Right ventricle myocardium inferior (tissue), 1 donor: Measurements from ENCODE around the gene DNASE1. TPM values are rescaled to one million over a fixed set of nuclear protein-coding genes. Genes with fewer than 3 reads are reported as not detected.

Source experiments
- ATAC-seq: fragments of 200-7000 bp; cut with Tn5 transposase; one replicate; pipeline ENCODE4 v1.9.1; 2020; ENCODE audit warnings: mild to moderate bottlenecking, moderate library complexity
- DNase-seq: peaks from one replicate; pipeline ENCODE4 v3.0.0; 2021; ENCODE audit errors: missing footprints
- intact Hi-C: fragments of 100-400 bp; cut with DNase I; formaldehyde crosslinking; loops from one replicate; pipeline ENCODE4 v1.11.0; 2022
- total RNA-seq: library from RNA; stranded (reverse); fragmentation: NEBNext Ultra II Directional; extraction: Animal tissue kit (Norgen Biotek cat#: 25700); gene quantifications from one replicate; pipeline ENCODE4 v1.2.1, GENCODE V29; 2021
- donor health status: DM: no; HTN: yes; CAD: no; lungs with severe emphysema.

The DNASE1 gene
- total RNA-seq, 1 donor from 2014 or later: 7.5 TPM

DNA sequence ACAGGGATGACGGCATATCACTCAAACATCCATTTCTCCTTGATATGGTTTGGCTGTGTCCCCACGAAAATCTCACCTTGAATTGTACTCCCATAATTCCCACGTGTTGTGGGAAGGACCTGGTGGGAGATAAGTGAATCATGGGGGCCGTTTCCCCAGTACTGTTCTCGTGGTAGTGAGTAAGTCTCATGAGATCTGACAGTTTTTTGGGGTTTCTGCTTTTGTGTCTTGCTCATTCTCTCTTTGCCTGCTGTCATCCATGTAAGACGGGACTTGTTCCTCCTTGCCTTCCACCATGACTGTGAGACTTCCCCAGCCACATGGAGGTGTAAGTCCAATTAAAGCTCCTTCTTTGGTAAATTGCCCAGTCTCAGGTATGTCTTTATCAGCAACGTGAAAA is 32.5 kb downstream of the DNASE1 start:
- intact Hi-C loops: no loop called here
- DNase-seq (no peak), ATAC-seq (no peak)

GRCh38 chr16:3687792-3688191 is 33.3 kb downstream of the DNASE1 start:
- ATAC-seq: no peak
- no peak for DNase-seq
- intact Hi-C loops: no loop called here

DNA sequence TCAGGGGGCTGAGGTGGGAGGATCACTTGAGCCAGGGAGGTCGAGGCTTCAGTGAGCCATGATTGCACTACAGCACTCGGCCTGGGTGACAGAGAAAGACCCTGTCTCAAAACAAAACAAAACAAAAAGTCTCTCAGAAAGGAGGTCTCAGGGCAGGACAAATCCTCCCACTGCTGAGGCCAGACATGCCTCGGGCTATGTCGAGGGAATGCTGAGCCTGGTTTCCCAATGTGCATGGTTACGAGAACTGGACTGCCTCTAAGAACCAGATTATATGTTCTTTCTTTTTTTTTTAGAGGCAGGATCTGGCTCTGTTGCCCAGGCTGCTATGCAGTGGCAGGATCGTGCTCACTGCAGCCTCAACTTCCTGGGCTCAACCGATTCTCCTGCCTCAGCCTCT is 35.2 kb downstream of the DNASE1 start:
- no peak for ATAC-seq
- DNase-seq: no peak
- intact Hi-C loops: loop anchor here (2.0 kb wide), 1 partner anchor 191 kb away; the partner anchor contains the start of gene CREBBP

DNA sequence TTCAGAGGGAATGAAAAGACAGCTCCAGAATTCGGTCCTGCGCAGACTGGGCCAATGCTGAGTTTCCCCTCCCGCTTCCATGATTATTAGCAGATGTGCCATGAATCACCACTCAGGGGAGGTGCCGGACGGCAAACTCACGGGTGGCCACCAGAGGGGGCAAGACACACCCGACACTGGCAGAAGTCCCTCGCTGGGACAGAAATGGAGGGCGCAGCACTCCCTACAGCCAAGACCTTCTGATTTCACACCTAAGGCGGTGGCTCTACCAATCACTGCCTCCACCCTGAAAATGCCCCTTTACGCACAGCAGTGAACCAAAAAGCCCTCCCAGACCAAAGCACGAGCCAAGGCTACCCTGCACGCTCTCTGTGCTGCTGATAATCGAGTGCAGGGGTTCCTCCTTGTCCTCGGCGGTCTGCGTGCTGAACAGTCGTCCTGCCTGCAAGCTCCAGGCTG is 36.0 kb downstream of the DNASE1 start:
- DNase-seq (peak; percentile 94), ATAC-seq (peak; percentile 94)
- intact Hi-C loops: loop anchor here (2.0 kb wide), 1 partner anchor 190 kb away; the partner anchor contains the start of gene CREBBP

DNA sequence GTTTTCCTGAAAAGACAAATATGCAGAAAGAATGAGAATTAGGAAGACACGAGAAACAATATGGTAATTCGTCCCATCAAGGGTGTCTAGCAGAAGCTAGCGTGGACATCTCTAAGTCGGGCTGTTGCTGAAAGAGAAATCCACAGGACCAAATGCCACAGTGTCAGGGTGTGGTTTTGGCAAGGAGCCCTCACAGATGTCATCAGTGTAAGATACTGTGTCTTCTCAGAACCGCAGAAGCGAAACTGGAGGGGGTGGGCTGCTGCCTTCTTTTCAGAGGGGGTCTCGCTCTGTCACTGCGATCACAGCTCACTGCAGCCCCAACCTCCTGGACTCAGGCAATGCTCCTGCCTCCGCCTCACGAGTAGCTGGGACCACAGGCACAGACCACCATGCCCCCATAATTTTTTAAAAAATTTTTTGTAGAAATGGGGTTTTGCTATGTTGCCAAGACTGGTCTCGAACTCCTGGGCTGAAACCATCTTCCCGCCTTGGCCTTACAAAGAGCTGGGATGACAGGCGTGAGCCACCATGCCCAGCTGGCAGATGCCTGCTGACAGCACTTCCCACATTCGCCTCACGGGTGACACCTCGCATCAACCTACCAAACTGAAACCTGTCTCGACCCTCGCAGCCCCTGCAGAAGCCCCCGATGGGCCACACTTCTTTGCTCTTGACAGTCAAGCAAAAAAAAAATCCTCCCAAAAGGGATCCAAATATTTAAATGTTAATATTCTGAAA is 36.7 kb downstream of the DNASE1 start:
- DNase-seq (no peak), ATAC-seq (peak; percentile 15)
- intact Hi-C loops: loop anchor here (2.0 kb wide), 1 partner anchor 190 kb away; the partner anchor contains the start of gene CREBBP

GRCh38 chr16:3691761-3692160 is 37.3 kb downstream of the DNASE1 start:
- intact Hi-C loops: loop anchor here (2.0 kb wide), 1 partner anchor 189 kb away; the partner anchor contains the start of gene CREBBP
- ATAC-seq (no peak), DNase-seq (no peak)

GRCh38 chr16:3694051-3694450 is 39.6 kb downstream of the DNASE1 start:
- intact Hi-C loops: no loop called here
- no peak for ATAC-seq

DNA sequence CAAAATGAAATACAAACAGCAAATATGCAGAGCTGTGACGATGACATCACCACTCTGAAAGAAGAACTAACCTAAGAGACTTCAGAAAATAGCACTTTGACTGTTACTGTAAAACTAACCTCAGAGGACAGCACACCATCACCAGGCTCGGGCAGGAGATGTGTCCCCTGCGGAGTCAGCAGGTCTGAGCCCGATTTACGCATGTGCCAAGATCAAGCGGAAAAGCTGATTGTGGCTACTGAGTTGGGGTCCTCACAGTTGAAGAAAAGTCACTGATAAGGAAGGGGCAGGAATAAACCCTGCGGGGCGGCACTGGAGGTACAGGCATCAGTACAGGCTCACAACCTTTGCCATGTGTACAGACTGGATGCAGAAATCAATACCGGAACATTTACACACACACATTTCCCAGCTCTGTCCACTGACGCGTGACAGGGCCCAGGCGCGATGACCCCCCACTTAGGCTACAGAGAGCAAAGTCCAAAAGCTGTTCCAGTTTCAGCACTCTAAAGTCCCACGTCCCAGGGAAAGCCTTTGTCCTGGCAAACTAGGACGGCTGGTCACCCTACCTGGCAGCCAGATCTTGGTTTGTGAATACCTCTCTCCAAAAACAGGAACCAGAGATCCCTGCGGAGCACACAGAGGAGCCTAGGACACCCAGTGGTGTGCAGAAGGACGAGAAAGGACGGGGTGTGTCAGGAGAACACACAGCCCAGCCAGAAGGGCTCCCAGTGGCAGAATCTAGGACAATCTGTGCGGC is 41.3 kb downstream of the DNASE1 start:
- DNase-seq: no peak
- intact Hi-C loops: no loop called here
- peak; percentile 33 for ATAC-seq

More at GRCh38 chr16:3694051-3694450, 39.6 kb downstream of the DNASE1 start:
- no peak for DNase-seq

DNA sequence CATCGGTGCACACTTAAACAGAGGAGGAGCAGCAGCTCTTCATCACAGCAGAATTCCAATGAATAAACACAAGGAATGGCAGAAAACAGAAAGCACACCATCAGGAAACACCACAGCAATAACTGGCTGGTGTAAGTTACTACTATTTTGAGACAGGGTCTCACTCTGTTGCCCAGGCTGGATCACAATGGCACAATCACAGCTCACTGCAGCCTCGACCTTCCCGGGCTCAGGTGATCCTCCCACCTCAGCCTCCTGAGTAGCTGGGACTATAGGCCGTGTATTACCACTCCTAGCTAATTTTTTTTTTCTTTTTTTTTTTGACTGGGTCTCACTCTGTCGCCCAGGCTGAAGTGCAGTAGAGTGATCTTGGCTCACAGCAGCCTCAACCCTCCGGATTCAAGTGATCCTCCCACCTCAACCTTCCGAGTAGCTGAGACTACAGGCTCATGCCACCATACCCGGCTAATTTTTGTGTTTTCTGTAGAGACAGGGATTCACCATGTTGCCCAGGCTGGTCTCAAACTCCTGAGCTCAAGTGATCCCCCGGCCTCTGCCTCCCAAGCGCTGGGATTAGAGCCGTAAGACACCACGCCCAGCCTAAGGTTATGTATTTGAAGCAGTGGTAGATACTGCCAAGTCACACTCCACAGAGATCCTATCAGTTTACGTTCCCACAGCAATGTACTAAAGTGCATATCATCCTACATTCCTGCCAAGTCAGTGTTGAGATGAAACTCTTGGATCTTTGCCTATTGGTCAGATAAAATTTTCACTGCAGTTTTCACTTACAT is 42.1 kb downstream of the DNASE1 start:
- intact Hi-C loops: no loop called here
- DNase-seq (no peak), ATAC-seq (peak; percentile 80)

- no peak for DNase-seq
Observed at GRCh38 chr16:3698941-3699340, 44.5 kb downstream of the DNASE1 start.

GRCh38 chr16:3701531-3701930 is 47.0 kb downstream of the DNASE1 start:
- intact Hi-C loops: no loop called here
- DNase-seq: no peak
- ATAC-seq: no peak

More at GRCh38 chr16:3698941-3699340, 44.5 kb downstream of the DNASE1 start:
- intact Hi-C loops: no loop called here
- no peak for ATAC-seq

GRCh38 chr16:3702082-3702481 is 47.6 kb downstream of the DNASE1 start:
- intact Hi-C loops: no loop called here
- ATAC-seq (no peak), DNase-seq (no peak)

GRCh38 chr16:3706253-3707012 is 51.9 kb downstream of the DNASE1 start:
- ATAC-seq (no peak), DNase-seq (no peak)
- intact Hi-C loops: no loop called here

Other genes starting within 250 kb of the DNASE1 start
- 1.8 TPM for gene ZNF597, start 211.2 kb upstream of the DNASE1 start, total RNA-seq
- gene NAA60, start 211.0 kb upstream of the DNASE1 start, total RNA-seq: 42.7 TPM
- not detected for gene C16orf90, start 159.2 kb upstream of the DNASE1 start, total RNA-seq
- 16.5 TPM for gene CLUAP1, start 153.7 kb upstream of the DNASE1 start, total RNA-seq
- 1.0 TPM for gene NLRC3, start 77.3 kb upstream of the DNASE1 start, total RNA-seq
- 3.3 TPM for gene SLX4, start 43.1 kb upstream of the DNASE1 start, total RNA-seq
- gene TRAP1, start 62.8 kb downstream of the DNASE1 start, total RNA-seq: 134 TPM
- 38.0 TPM for gene CREBBP, start 226.0 kb downstream of the DNASE1 start, total RNA-seq